GM18520 (cell line): ENCODE results near the gene CAMK2D.
"Not testable (repeated sequence)": the region's sequence is repeated elsewhere in the genome, so short reads cannot be mapped to it uniquely, and the experiment has no call there.

Experiments used
- ATAC-seq: cut with Tn5 transposase; IDR thresholded peaks from one replicate; pipeline ENCODE4 v1.9.1; 2021; ENCODE audit not compliant: unreplicated experiment

The CAMK2D gene

DNA sequence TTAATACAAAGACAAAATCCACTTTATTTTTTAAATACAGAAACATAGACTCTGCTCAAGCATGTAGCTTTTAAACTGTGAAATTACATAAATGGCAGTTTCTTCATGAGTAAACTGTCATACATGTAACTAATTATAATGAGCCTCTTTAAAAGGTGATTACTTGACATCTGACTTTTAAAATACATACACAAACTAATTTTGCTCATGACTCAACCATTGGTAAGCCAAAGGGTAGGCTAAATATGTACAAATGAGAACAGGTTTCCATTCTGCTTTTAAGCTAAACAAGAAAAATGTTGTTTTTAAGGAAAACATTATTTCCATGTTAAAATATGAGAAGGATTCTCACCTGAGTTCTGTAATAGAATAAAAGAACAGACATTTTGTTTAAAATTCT is 27.9 kb downstream of the CAMK2D start:
- no peak for ATAC-seq

GRCh38 chr4:113732967-113733527 is 28.5 kb downstream of the CAMK2D start:
- no peak for ATAC-seq

- ATAC-seq: no peak
Measured at GRCh38 chr4:113730467-113731216, 30.9 kb downstream of the CAMK2D start.

DNA sequence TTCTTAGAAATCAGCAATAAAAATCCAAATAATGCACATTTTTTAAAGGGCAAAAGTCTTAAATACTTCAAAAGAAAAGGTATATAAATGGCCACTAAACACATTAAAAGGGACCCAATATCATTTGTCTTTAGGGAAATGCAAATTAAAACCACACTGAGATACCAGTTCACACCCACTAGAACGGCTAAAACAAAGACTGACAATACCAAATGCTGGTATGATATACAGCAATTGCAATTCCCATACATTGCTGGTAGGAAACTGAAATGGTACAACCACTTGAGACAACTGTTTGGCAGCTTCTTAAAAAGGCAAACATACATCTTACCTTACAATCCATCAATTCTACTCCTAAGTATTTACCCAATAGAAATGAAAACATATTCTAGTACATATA is 33.7 kb downstream of the CAMK2D start:
- no peak for ATAC-seq

- no peak for ATAC-seq
Measured at GRCh38 chr4:113725963-113726362, 35.6 kb downstream of the CAMK2D start.

- no peak for ATAC-seq
Measured at GRCh38 chr4:113718252-113718651, 43.3 kb downstream of the CAMK2D start.

DNA sequence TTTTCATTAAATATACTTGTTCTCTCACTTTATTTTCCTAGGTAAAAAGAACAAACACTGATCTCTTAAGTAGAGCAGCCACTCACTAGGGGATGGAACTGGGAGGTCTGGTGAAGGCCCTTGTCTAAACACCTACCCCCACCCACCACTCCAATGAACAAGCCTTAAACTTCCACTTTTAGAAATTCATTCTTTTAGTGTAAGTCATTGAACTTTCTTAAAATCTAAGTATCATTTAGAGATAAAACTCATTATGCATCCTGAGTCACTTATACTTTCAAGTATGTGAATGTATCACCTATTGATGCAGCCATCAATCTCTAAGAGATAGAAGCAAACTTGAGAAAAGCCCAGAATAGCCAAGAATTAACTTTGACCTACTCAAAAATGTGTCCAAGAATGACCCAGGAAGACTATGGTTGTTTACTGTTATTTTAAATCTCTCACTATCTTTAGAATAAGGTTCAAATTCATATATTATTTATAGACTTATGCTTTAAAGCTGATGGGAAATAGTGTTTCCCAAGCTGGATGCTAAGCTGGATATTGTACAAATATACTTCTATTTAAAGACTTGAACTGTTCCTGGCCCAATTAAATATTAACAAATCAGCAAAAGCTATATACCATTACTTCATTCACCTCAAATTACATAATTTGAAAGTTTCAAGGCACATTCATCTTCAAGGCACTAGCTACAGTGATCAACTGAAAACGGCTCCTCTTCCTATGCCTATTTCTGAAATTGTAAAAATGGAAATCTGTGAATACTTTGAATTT is 49.5 kb downstream of the CAMK2D start:
- no peak for ATAC-seq

DNA sequence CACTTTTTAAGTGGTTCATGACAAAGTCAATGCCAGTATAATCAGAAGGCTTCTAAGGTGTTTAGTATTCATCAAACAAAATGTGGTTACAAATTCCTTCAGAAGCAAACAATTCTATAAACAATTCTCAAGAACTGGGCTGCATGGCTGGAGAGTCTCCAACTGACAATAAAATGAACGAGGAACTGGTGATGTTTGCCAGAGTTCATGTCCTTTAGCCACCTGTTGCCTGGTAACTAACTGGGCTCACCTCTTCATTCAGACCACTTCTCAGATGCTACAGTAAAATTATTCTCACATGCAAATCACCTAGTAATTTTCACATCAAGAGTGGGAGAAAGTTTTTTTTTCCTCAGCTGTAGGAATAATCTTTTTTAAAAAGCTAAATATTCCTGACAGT is 53.3 kb downstream of the CAMK2D start:
- peak; percentile 64 for ATAC-seq

DNA sequence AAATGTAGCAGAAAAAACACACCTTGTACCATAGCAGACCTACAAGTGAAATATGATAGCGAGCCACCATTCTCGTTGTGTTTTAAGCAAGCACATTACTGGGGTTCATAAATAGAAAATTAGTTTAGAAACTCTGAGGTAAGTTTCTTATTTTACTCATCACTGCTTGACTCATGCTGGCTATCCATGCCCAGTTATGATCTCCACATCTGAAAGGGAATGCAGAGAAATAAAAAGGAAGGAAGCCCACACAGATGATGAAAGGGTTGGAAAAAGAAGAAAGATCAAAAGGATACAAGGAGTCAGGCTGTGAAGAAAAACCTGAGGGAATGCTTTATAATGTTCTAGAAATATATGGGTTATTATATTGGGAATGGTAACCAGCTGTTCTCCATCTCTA is 54.5 kb downstream of the CAMK2D start:
- no peak for ATAC-seq

DNA sequence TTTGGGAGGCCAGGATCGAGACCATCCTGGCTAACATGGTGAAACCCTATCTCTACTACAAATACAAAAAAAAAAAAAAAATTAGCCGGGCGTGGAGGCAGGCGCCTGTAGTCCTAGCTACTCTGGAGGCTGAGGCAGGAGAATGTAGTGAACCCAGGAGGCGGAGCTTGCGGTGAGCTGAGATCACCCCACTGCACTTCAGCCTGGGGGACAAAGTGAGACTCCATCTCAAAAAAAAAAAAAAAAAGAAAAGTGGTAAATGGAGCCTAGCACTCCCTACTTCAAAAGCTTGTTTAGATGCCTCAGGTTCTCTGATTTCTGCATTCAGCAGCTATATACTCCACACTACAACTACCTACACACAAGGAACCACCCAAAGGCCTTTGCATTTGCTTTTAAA is 56.4 kb downstream of the CAMK2D start:
- ATAC-seq: not testable (repeated sequence)

GRCh38 chr4:113702596-113702995 is 58.9 kb downstream of the CAMK2D start:
- not testable (repeated sequence) for ATAC-seq

- no peak for ATAC-seq
Measured at GRCh38 chr4:113701169-113701568, 60.4 kb downstream of the CAMK2D start.

- ATAC-seq: no peak
Measured at GRCh38 chr4:113700602-113701150, 60.9 kb downstream of the CAMK2D start.

- ATAC-seq: no peak
Measured at GRCh38 chr4:113699772-113700171, 61.8 kb downstream of the CAMK2D start.

DNA sequence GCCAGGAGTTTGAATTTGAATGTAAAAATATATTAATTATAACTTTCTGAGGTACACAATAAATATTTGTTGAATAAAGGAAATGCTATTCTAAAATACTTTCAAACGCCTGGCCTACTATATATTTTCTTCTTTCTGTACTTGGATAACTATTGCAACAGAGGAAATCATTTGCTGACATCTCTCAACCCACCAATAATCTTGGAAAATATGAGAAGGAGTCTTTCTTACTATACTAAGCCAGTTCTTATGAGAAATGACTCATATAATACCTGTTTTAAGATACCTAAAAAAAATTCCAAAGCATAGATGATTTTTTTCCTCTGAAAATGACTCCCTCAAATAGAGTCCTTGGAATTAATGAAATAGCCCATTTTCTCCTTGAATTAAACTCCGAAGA is 64.1 kb downstream of the CAMK2D start:
- ATAC-seq: no peak

- no peak for ATAC-seq
Measured at GRCh38 chr4:113695328-113696169, 66.0 kb downstream of the CAMK2D start.

GRCh38 chr4:113694008-113694407 is 67.5 kb downstream of the CAMK2D start:
- ATAC-seq: no peak

DNA sequence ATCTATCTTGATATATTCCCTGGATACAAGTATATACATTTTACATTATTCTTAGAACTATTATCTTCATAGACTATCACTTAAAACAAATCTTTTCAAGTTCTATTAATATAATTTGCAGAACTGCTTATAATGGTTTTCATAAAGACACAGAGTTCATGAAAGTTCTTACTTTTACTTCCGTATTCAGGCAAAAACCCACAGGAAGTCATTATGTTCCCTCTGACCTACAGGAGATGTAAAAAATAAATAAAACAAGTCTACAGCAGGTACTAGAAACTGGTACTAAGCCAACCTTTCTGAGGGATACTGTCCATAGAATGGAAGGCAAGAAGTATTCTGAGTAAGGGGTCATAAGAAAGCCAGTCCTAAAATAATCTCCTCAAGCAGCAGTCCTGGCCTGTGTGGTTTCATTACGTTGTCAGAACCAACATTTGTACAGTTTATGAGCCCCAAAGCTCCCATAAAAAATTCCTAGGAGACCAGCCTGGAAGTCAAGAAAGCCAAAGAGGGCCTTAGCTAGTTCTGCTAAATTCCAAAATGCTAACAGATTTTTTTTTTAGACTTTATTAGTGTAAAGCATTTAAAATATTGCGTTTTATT is 68.6 kb downstream of the CAMK2D start:
- no peak for ATAC-seq

- no peak for ATAC-seq
Measured at GRCh38 chr4:113691676-113692075, 69.9 kb downstream of the CAMK2D start.

DNA sequence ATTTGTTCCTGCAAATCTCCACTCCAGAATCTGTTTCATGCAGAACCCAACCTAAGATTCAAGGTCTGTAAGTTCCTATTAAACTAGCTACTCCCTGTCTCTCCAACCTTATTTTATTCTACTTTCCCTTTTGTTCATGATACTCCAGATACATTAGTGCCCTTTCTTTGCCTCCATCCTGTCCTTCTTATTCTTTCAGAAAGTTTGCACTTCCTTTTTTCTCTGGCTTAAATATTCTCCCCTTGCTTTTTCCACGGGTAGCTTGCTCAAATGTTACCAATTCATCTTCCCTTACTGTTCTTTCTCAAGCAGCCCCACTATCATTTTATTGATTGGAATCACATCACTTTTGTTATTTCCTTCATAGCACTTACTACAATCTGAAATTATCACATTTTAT is 72.1 kb downstream of the CAMK2D start:
- ATAC-seq: no peak
